GM12892 (cell line): ENCODE measurements around the gene RASGEF1C.

Source experiments
- POLR2A ChIP-seq: IDR thresholded peaks from 2 replicates; pipeline ENCODE4 v1.6.1; 2011; ENCODE audit warnings: low read depth, low read length, control low read depth
- POLR2AphosphoS5 ChIP-seq: IDR thresholded peaks from 2 replicates; pipeline ENCODE4 v1.6.1; 2011; ENCODE audit warnings: low read depth, low read length, control low read depth
- TAF1 ChIP-seq: IDR thresholded peaks from 2 replicates; pipeline ENCODE4 v1.6.1; 2011; ENCODE audit warnings: low read depth, mild to moderate bottlenecking, control low read depth, low read length, borderline replicate concordance

DNA sequence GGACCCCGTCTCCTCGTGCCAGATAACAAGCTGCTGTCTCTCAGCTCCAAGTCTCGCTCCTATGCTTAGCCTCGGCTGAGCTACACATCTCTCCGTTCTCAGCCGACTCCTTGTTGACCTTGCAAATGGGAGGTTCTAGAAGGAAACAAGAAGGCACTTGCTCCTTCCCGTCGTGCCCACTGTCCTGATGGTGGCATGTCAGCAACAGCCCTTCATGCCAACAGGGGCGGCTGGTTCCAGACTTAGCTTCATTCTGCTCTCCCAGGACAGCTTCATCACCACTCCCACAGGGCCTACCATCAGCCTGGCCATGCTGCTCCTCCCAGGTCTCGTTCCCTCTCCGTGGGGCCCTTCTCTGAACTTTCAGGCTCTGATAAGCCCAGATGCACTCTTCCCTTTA lies 13.0 kb upstream of the RASGEF1C start:
- TF ChIP-seq POLR2AphosphoS5 = no peak
- no peak for TF ChIP-seq POLR2A
- TF ChIP-seq TAF1 = no peak
